Measurements from ENCODE around the gene KIRREL1.

Gene KIRREL1

GRCh38 chr1:157960773-157961172, 32.7 kb upstream of the KIRREL1 start:
- no peak for TF ChIP-seq CTCF (IDR thresholded peaks at IDR 0.05)
- no peaks in the 10 kb centered on the region for H3K9me3 ChIP-seq

GRCh38 chr1:157961805-157962762, 31.4 kb upstream of the KIRREL1 start:
- no peaks in the 10 kb centered on the region for H3K9me3 ChIP-seq
- no peak overlapping the region for H3K4me3 ChIP-seq (ENCODE audit: low read depth in 1 of 2, low read length in 1 of 2)
- no peaks in the 10 kb centered on the region for H3K4me1 ChIP-seq (ENCODE audit: control insufficient read depth in 1 of 2, insufficient read depth in 1 of 2, low read depth in 1 of 2, low read length in 1 of 2)
- TF ChIP-seq CTCF (IDR thresholded peaks at IDR 0.05), result no peak
- H3K27ac ChIP-seq, result no peak overlapping the region
- H3K36me3 ChIP-seq, result no peaks in the 10 kb centered on the region
- H3K27me3 ChIP-seq, result peaks cover 66% of the 10 kb centered on the region

More at GRCh38 chr1:157960773-157961172, 32.7 kb upstream of the KIRREL1 start:
- Histone ChIP-seq H3K27ac (no peak overlapping the region), H3K4me1 (ENCODE audit: control insufficient read depth in 1 of 2, insufficient read depth in 1 of 2, low read depth in 1 of 2, low read length in 1 of 2) (peaks cover 2 to 3% of the 10 kb centered on the region in 2 experiments), H3K4me3 (ENCODE audit: low read depth in 1 of 2, low read length in 1 of 2) (no peak overlapping the region), H3K27me3 (peaks cover 72% of the 10 kb centered on the region), H3K36me3 (no peaks in the 10 kb centered on the region)

- no peak for TF ChIP-seq CTCF (IDR thresholded peaks at IDR 0.05)
- Histone ChIP-seq H3K27ac (no peak overlapping the region), H3K4me1 (ENCODE audit: control insufficient read depth in 1 of 2, insufficient read depth in 1 of 2, low read depth in 1 of 2, low read length in 1 of 2) (no peaks in the 10 kb centered on the region), H3K27me3 (peaks cover 49% of the 10 kb centered on the region), H3K4me3 (ENCODE audit: low read depth in 1 of 2, low read length in 1 of 2) (no peak overlapping the region), H3K9me3 (no peaks in the 10 kb centered on the region), H3K36me3 (no peaks in the 10 kb centered on the region)
Measured at GRCh38 chr1:157963713-157964112, 29.7 kb upstream of the KIRREL1 start.

- Histone ChIP-seq H3K4me1 (ENCODE audit: control insufficient read depth in 1 of 2, insufficient read depth in 1 of 2, low read depth in 1 of 2, low read length in 1 of 2) (no peaks in the 10 kb centered on the region), H3K36me3 (no peaks in the 10 kb centered on the region), H3K27ac (no peak overlapping the region), H3K27me3 (peaks cover 33% of the 10 kb centered on the region), H3K4me3 (ENCODE audit: low read depth in 1 of 2, low read length in 1 of 2) (no peak overlapping the region), H3K9me3 (no peaks in the 10 kb centered on the region)
- no peak for TF ChIP-seq CTCF (IDR thresholded peaks at IDR 0.05)
Measured at GRCh38 chr1:157965584-157965983, 27.9 kb upstream of the KIRREL1 start.

- H3K4me3 ChIP-seq (ENCODE audit: low read depth in 1 of 2, low read length in 1 of 2), result no peak overlapping the region
- H3K36me3 ChIP-seq, result no peaks in the 10 kb centered on the region
- H3K27me3 ChIP-seq, result peaks cover 28% of the 10 kb centered on the region
- H3K9me3 ChIP-seq, result no peaks in the 10 kb centered on the region
- H3K27ac ChIP-seq, result no peak overlapping the region
- TF ChIP-seq CTCF (IDR thresholded peaks at IDR 0.05), result no peak
- H3K4me1 ChIP-seq (ENCODE audit: control insufficient read depth in 1 of 2, insufficient read depth in 1 of 2, low read depth in 1 of 2, low read length in 1 of 2), result no peaks in the 10 kb centered on the region
Measured at GRCh38 chr1:157966031-157966537, 27.4 kb upstream of the KIRREL1 start.

Data from neutrophil (primary cell).